ENCODE results near the gene SYNGR3.
"Not testable (repeated sequence)": the region's sequence is repeated elsewhere in the genome, so short reads cannot be mapped to it uniquely, and the experiment has no call there.

Gene SYNGR3

DNA sequence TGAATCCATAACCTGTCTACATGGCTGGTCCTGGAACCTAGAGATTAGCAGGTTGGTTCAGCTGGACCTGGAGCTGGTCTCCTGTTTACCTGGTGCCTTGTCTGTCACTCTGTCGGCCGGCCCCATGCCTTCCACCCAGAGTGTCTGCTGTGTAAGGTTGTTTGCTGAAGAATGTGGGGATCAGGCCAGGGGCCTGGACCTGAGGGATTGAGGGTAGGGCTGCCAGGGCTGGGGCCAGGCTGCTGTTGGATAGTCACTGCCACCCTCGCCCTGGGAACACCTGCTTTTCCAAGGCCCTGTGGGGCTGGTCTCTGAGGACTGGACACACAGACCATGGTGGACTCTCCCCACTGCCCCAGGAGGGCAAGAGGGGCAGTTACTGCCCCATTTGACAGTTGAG is 38.4 kb downstream of the SYNGR3 start:
- no peak for DNase-seq (ENCODE audit: low read depth in 2 of 2)

DNA sequence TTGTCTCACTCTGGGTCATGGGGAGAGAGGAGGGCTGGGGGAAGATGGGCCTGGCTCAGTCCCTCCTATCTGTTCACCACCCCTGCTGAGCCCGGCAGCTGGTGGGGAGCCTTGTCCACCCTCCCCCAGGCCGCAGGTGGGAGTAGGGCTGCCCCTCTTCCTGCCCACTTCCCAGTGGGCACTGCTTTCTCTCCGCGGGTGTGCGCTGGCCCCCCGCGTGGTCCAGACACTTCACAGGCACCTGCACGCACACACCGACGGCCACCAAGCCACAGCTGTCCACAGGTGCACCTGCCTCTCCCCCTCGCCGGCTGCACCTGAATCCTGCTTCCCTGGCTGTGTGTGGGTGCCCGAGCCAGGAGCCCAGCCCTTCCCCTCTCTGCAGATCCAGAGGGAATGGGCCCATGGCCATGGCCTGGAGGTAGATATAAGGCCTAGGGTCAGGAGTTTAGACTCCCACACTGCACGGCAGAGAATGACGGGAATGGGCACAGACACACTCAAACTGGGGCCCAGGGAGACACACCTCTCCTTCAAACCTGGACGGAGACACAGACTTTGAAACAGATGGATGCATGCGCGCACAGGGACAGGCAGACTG is 39.0 kb downstream of the SYNGR3 start:
- DNase-seq (ENCODE audit: low read depth in 2 of 2) = no peak

DNA sequence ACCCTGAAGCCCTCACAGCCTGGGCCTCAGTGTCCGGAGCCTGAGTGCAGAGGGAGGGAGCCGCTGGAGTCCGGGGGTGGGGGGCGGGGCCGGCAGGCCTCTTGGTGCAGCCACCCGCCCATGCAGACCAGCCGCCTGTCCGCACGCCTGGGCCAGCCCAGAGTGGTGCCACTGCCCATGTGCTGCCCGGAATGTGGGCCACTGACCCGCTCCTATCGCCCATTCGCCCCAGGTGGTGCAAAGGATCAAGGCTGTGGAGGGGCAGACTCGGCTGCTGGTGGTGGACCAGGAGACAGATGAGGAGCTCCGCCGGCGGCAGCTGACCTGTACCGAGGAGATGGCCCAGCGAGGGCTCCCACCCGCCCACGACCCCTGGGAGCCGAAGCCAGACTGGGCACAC is 39.6 kb downstream of the SYNGR3 start:
- no peak for DNase-seq (ENCODE audit: low read depth in 2 of 2)

DNA sequence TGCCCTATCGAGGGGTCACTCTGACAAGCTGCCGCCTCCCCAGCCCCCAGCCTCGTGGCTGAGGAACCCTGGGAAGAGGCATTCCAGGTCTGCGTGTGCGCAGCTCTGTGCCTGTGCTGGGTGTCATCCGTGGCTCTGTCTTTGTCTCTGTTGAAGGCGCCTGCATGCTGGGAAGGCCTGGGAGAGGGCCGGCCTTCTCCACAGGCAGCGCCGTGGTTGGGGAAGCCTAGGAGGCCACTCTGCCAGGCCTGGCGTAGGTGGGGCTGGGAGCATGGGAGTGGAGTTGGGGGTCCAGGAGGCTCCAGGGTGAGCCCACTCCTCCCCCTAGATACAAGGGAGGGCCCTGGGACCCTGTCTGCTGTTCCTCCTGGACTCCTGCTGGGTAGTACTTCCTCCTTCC is 40.3 kb downstream of the SYNGR3 start:
- DNase-seq (ENCODE audit: low read depth in 2 of 2) = no peak

DNA sequence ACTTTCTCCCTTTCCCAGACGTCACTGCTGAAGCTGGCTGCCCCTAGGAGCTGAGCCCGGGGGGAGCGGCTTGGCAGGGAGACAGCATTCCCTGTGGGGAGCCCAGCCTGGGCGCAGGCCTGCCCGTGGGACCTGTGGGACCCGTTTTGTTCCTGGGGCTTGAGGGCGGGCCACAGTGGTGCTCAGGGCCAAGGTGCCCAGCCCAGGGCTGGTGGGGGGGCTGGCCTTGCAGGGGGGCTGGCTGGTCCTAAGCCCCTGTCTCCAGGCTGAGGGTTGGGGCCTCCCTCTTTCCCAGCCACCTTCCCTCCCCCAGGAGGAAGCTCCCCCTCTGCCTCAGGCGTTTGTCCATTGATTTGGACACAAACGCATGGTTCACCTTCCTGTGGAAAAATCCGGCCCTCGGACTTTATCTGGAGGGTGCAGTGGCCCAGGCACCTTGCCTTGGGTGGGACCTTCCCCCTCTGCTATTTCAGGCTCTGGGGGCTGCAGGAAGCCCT is 41.4 kb downstream of the SYNGR3 start:
- no peak for DNase-seq (ENCODE audit: low read depth in 2 of 2)

DNA sequence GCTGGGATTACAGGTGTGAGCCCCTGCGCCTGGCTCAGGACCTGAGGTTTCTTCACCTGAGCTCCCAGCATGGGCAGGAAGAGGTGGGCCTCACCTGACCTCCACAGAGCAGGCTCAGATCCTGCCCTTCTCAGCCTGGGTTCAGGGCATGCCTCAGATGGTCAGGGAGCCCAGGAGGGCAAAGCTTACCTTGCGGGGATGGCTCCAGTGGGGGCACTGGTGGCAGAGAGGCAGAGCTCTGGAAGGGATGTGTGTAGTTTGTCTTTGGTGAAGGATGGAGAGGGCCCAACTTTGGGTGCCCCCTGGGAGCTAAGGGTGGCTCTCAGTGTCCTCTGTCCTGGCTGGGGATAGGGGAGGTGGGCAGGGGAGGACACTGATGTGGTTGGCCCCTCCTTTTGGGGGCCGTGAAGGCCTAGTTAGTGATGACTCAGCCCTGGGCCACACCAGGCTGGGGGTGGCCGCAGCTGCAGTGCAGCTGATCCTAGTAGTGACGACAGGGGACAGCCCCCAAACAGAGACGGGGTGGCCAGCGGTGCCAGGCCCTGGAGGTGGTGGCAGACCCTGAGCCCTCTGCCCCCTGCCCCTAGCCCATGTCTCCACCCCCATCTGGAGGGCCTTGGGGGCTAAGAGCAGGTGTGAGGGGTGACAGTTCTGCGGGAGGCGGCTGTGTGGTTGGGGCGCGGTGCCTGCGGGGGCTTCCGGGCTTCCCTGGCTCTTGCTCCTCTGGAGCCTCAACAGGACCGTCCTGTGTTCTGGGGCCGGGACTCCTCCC is 42.7 kb downstream of the SYNGR3 start:
- no peak for DNase-seq (ENCODE audit: low read depth in 2 of 2)

DNA sequence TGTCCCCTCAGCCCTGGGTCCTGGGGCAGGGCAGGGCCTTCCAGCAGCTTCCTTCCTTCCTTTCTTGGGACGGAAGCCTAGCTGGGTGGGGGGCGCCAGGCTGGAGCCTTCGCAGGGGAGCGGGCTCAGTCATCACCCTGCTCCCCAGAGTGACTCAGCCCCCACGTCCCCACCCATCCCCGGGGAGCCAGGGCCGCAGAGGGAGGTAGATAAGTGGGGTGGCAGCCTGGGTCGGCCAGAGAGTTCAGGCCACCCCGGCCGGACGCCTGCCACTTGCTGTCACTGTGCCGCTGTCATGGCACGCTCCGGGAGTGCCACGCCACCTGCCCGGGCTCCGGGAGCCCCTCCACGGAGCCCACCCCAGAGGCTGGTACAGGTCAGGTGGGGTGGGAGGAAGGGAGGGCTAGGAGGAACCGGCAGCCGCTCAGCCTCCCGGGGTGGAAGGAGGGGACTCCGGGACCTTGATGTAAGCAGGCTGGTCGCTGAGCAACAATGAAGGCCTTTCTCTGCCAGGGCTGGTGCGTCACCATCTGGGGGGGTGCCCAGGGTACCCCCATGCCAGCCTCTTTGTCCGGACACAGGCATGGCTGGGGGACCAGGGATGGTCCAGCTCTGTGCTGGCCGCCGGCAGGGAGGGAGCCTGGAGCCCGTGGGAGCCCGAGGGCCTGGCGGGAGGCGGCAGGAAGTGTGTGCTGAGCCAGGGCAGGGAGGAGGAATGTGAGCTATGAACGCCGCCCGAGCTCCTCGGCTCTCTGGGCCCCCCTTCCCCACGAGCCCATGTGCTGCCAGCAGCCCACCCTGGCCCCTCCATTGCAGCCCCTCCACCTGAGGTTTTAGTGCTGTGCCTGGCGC is 43.5 kb downstream of the SYNGR3 start:
- DNase-seq (ENCODE audit: low read depth in 2 of 2) = no peak

DNA sequence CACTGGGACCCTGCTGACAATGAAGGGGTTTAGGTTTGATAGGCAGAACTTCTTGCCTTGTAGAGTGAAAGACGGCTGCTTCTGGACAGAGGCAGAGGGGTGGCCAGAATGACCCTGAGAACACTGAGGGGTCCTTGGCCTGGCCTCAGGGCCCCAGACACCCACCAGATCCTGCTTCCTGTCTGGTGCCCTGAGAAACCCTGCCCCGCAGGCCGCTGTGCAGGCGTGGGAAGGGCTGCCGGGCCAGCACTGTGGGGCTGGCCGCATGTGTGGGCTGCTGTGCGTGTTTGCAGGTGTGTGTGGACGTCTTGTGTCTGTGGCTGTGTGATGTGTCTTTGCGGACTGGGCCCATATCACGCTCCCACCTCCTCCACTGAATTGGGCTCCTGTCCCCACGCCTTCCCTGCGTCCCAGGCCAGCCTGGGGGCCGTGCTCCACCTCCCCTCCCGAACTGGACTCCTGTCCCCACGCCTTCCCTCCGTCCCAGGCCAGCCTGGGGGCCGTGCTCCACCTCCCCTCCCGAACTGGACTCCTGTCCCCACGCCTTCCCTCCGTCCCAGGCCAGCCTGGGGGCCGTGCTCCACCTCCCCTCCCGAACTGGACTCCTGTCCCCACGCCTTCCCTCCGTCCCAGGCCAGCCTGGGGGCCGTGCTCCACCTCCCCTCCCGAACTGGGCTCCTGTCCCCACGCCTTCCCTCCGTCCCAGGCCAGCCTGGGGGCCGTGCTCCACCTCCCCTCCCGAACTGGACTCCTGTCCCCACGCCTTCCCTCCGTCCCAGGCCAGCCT is 44.3 kb downstream of the SYNGR3 start:
- DNase-seq (ENCODE audit: low read depth in 2 of 2) = not testable (repeated sequence)

DNA sequence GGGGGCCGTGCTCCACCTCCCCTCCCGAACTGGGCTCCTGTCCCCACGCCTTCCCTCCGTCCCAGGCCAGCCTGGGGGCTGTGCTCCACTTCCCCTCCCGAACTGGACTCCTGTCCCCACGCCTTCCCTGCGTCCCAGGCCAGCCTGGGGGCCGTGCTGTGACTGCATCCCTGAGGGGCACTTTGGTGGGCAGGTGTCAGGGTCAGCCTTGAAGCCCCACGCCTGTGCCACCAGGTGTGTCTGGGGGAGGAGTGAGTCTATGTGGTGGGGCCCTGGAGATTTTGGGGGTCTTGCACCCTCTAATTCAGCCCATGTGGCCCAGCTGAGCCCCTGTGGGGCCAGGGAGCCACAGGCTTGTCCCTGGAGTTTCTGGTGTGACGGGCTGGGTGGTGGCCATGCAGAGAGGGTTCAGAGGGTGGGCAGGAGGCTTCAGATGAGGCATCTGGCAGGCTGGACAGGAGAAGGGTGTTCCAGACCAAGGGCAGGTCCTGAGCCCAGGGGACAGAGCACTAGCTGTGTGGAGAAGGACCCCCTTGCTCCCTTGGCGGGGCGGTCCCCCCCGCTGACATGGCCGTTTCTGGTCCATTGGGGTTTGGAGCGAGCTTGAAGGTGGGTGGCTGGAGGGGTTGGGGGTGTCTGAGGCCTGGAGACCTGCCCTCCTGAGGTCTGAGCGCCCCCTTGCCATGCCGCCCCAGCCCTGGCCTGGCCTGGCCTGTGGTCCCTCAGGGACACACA is 45.1 kb downstream of the SYNGR3 start:
- no peak for DNase-seq (ENCODE audit: low read depth in 2 of 2)

DNA sequence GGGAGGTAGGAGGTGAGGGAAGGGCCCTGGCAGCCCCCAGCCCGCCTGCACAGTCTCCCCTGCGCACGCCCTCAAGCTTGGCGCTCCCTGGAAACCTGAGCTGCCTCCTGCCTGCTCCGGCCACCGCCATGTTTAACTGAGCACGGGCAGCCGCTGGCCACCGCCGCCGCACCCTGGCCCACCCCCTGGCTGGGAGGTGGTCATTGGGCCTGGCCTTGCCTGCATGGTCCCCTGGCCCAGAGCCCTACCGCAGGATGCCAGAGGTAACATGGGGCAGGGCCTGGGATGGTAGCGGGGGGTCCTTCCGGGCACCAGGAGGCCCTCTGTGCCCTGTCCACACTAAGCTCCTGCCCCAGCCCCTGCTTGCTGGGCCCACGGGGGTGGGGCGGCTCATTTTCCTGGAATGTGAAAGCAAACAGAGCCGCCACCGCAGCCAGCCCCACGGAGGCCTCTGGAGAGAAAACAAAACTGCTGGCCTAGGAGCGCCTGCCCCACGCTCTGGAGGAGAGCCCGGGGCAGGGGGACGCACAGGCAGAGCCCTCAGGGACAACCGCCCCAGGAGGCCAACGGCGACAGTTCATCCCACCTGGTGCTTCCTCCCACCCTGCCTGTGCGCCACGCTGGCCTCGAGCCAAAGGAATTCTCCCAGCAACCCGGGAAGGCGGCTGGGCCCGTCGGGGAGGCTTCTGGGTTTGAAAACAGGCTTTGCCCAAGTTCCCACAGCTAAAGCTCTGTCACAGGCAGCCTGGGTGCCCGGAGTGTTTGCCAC is 45.8 kb downstream of the SYNGR3 start:
- no peak for DNase-seq (ENCODE audit: low read depth in 2 of 2)

DNA sequence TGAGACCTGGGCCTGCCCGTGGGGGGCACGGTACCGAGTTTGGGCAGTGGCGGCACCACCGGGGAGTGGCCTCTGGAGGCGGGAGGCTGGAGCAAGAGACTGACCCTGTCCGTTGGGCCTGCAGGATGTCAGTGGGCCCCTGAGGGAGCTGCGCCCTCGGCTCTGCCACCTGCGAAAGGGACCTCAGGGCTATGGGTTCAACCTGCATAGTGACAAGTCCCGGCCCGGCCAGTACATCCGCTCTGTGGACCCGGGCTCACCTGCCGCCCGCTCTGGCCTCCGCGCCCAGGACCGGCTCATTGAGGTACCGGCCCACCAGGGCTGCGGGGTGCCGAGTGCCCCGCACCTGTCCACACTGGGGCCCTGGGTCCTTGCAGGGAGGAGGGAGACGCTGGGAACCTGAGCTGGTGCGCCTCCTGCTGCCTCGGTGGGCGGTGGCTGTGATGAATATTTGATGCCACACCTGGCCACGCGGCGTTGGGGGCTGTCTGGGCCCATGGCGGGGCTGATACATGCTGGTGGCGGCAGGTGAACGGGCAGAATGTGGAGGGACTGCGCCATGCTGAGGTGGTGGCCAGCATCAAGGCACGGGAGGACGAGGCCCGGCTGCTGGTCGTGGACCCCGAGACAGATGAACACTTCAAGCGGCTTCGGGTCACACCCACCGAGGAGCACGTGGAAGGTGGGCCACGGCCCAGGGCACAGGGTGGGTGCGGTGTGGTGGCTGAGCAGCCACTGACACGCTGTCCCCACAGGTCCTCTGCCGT is 46.6 kb downstream of the SYNGR3 start:
- DNase-seq (ENCODE audit: low read depth in 2 of 2) = no peak

DNA sequence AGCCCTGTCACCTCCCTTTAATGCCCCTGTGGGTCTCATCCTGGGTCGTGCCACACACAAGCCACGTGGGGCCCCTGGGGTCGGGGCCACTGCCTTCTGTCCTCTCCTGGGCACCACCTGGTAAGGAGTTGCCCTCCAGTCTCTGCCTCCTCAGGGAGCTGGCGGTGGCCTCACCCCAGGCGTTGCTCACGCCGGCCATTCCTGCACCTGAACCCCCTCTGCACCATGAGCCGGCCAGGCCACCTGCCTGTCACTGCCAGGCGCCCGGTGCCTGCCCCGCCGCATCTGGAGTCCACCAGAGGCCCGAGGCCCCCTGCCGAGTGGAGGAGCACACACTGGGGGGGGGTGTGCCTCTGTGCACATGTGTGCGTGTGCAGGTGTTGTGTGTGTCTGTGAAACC is 47.3 kb downstream of the SYNGR3 start:
- no peak for DNase-seq (ENCODE audit: low read depth in 2 of 2)

DNA sequence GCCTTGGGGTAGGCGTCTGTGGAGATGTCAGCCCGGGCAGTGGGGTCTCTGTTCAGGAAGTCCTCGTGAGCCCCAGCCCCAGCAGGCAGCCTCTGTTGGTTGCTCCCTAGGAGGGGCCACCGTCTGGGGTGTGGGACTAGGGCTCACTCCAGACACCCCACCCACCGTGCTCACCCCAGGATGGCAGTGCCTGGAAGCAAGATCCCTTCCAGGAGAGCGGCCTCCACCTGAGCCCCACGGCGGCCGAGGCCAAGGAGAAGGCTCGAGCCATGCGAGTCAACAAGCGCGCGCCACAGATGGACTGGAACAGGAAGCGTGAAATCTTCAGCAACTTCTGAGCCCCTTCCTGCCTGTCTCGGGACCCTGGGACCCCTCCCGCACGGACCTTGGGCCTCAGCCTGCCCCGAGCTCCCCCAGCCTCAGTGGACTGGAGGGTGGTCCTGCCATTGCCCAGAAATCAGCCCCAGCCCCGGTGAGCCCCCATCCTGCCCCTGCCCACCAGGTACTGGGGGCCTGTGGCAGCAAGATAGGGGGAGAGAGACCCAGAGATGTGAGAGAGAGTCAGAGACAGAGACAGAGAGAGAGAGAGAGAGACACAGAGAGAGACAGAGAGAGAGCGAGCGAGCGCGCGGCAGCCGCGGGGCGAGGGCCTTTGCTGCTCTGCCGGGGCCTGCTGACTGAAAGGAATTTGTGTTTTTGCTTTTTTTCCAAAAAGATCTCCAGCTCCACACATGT is 48.0 kb downstream of the SYNGR3 start:
- DNase-seq (ENCODE audit: low read depth in 2 of 2) = no peak

DNA sequence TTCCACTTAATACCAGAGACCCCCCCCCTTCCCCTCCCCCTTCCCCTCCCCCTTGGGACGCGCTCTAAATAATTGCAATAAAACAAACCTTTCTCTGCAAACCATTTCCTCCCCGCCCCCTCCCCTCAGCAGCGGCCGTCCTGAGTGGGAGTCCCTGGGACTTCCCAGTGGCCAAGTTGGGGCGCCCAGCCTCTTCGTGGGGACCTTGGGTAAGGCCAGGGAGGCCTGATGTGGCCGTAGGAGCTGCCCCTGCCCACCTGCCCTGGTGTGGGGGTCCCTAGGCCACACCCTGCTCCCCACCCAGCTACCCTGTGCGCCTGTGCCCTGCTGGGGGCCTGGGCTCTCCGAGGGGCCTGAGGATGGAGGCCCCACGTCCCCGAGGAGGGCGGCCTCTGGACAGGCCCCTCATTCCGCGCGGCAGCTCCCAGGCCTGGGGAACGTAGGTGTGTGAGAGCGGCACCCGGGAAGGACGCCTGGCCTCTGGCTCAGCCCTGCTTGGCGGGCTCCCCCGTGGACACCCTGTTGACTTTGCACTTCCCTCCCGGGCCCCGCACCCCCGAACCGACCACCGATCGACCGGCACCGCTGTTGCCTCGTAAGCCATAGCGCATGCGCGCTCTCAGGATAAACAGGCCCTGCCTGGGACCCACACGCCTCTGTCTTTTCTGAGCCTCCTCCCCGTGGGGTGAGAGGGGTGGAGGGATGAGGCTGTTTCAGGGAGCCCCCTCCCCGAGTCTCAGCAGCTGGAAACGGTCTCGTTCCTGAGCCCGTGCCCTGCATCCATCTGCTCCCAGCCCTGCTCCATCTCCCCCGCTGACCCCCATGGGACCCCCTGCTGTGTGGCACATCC is 48.8 kb downstream of the SYNGR3 start:
- DNase-seq (ENCODE audit: low read depth in 2 of 2) = no peak

DNA sequence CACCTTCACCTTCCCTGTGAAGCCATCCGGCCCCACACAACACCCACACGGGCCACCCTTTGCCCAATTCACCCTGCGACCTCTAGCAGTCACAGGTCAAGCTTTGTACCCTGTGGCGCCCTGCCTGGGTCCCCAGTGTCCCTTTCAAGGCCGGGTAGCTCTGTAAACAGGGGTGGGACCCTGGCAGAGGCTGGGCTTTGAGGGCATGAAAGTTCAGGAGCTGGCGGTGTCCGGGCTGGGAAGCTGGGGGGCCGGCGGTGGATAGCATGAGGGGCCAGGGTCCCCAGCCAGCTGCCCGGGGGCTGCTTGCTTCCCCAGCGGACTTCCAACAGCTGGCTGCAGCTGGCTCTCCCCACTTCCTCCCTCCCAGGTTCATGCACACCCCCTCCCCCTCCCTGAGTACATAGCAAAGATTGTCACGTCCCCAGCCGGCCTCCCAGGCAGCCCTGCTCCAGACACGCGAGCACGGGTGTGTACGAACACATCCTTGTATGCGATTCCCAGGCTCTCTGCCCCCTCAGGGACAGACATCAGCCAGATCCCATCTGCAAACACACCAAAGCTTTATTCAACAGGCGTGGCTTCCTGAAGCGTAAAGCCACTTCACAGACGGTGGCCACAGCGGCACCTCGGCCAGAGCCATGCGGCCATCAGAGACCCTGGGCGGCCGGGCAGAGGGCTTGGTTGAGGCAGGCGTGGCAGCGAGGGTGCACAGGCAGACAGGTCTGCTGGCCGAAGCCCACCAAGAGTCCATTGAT is 49.7 kb downstream of the SYNGR3 start:
- DNase-seq (ENCODE audit: low read depth in 2 of 2) = no peak

DNA sequence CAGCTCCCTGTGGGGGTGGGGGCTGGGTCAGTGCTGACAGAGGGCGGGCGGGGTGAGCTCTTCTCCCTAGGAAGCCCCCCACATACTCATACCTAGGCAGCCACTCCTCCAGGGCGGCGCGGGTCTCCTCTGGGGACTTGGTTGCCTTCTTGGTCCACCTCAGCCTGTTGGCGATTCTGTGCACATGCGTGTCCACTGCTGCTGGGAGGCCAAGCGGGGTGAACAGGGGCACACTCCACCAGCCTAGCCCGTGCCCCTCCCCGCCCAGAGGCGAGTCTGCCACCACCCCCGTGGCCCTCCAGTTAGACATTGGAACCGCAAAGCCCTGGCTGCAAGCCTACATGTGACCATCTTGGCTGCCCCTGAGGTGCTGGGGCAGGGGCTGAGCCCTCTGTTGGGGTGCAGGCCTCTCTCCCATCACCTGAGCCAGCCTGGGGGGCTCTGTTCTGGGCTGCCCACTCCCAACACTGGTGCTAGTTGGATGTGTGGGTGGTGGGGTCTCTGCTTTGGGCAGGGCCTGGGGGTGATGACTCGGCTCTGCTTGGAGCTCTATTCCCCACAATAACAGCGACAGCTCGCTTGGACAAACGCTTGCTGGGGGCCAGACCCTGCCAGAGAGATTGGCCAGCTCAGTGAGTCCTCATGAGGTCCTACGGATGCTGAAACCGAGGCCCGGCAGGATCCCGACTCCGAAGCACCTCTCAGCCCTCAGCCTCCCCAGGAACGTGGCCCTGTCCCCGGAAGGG is 50.4 kb downstream of the SYNGR3 start:
- DNase-seq (ENCODE audit: low read depth in 2 of 2) = no peak

Data from activated CD4-positive, alpha-beta T cell treated with anti-CD3 and anti-CD28 coated beads for 24 hours (primary cell).